MM.1S (cell line): ENCODE data around the gene ANXA6.
A peak's percentile ranks its signal among the peaks of the same experiment; 100 is the strongest.

ENCODE experiments used
- CTCF ChIP-seq: fragments of 300-600 bp; sonication (generic); IDR thresholded peaks from 2 replicates; pipeline ENCODE4 v1.5.1; 2016; ENCODE audit warnings: antibody characterized with exemption, low read length, mixed read lengths
- EZH2 ChIP-seq: fragments of 300-600 bp; sonication (generic); optimal IDR thresholded peaks from 2 replicates; pipeline ENCODE3; 2017; ENCODE audit warnings: low read depth, mild to moderate bottlenecking, antibody characterized with exemption, low read length, mixed read lengths
- EZH2phosphoT487 ChIP-seq: fragments of 300-600 bp; sonication (generic); IDR thresholded peaks from 2 replicates; pipeline ENCODE4 v1.6.1; 2018; ENCODE audit warnings: antibody characterized with exemption, low read length

GRCh38 chr5:151082282-151082902 is 75.2 kb downstream of the ANXA6 start:
- peak; percentile 16 for TF ChIP-seq CTCF
- no peak for TF ChIP-seq EZH2
- TF ChIP-seq EZH2phosphoT487: no peak
